Activated CD8-positive, alpha-beta T cell treated with anti-CD3 and anti-CD28 coated beads for 36 hours (primary cell): ENCODE data around the gene CCRL2. TPM values are rescaled to one million over a fixed set of nuclear protein-coding genes. Genes with fewer than 3 reads are reported as not detected.

Source experiments
- ATAC-seq: fragments of 200-7000 bp; cut with Tn5 transposase; one replicate; pipeline ENCODE4 v1.10.0; 2021; ENCODE audit warnings: mild to moderate bottlenecking, moderate library complexity
- CTCF ChIA-PET: fragments of 350-600 bp; sonication (Branson Sonifier 250); formaldehyde crosslinking; loops from one replicate; lab custom pipeline; 2021; ENCODE audit warnings: antibody characterized with exemption; lab: Charles Lee
- POLR2A ChIA-PET: fragments of 350-600 bp; sonication (Branson Sonifier 250); formaldehyde crosslinking; loops from one replicate; lab custom pipeline; 2021; ENCODE audit warnings: antibody characterized with exemption; lab: Charles Lee
- DNase-seq: peaks from one replicate; pipeline ENCODE4 v3.0.0-alpha.2; 2020
- H3K27ac Mint-ChIP-seq: one replicate; pipeline ENCODE4 v1.8.0; 2021; ENCODE audit warnings: mild to moderate bottlenecking, mixed read lengths
- H3K27me3 Mint-ChIP-seq: one replicate; pipeline ENCODE4 v1.8.0; 2021; ENCODE audit warnings: mixed read lengths
- H3K36me3 Mint-ChIP-seq: one replicate; pipeline ENCODE4 v1.8.0; 2021; ENCODE audit warnings: low read depth, mixed read lengths
- H3K4me1 Mint-ChIP-seq: one replicate; pipeline ENCODE4 v1.8.0; 2021; ENCODE audit warnings: low read depth, mixed read lengths
- H3K4me3 Mint-ChIP-seq: one replicate; pipeline ENCODE4 v1.8.0; 2021; ENCODE audit warnings: mild to moderate bottlenecking, moderate library complexity, mixed read lengths
- H3K9me3 Mint-ChIP-seq: one replicate; pipeline ENCODE4 v1.8.0; 2021; ENCODE audit warnings: mixed read lengths
- CTCF ChIP-seq: fragments of 200-600 bp; IDR thresholded peaks from one replicate; pipeline ENCODE4 v1.8.0; 2022; ENCODE audit warnings: antibody characterized with exemption, mild to moderate bottlenecking
- intact Hi-C: fragments of 100-400 bp; cut with micrococcal nuclease; formaldehyde crosslinking; loops from one replicate; pipeline ENCODE4 v1.10.0; 2022
- total RNA-seq, 2 experiments: library from RNA; stranded (reverse); gene quantifications; one replicate each; pipeline ENCODE4 v1.2.3, GENCODE V29; 2021

Gene CCRL2
- total RNA-seq, 2 experiments from 2014 or later: 2.8 TPM

- H3K27ac Mint-ChIP-seq: peak overlapping the region; percentile 89
Measured at GRCh38 chr3:46406443-46406787, 644 bp upstream of the CCRL2 start.

GRCh38 chr3:46407970-46408369, 911 bp downstream of the CCRL2 start:
- Mint-ChIP-seq H3K4me1 (peaks cover 36% of the 10 kb centered on the region), H3K27me3 (no peaks in the 10 kb centered on the region), H3K9me3 (no peaks in the 10 kb centered on the region), H3K36me3 (no peaks in the 10 kb centered on the region), H3K27ac (peak overlapping the region; percentile 39), H3K4me3 (peak overlapping the region; percentile 82)
- TF ChIP-seq CTCF: no peak
- no peak for DNase-seq
- ChIA-PET POLR2A (interaction anchor here (0.9 kb wide), 2 partner anchors 108 to 132 kb away, joined by 3 read pairs; no protein-coding TSS in a partner anchor), CTCF (interaction anchor here (0.8 to 2.5 kb wide), 10 partner anchors 9 to 330 kb away, joined by 3 to 9 read pairs (median 4); partner anchors contain the start of gene CCR5)
- intact Hi-C loops: no loop called here
- ATAC-seq: no peak

More at GRCh38 chr3:46406443-46406787, 644 bp upstream of the CCRL2 start:
- no peaks in the 10 kb centered on the region for H3K27me3 Mint-ChIP-seq
- no peaks in the 10 kb centered on the region for H3K9me3 Mint-ChIP-seq
- no peak for ATAC-seq
- TF ChIP-seq CTCF: no peak
- peak overlapping the region; percentile 82 for H3K4me3 Mint-ChIP-seq
- no peaks in the 10 kb centered on the region for H3K36me3 Mint-ChIP-seq
- ChIA-PET CTCF (interaction anchor here (1.0 to 2.5 kb wide), 4 partner anchors 11 to 36 kb away, joined by 3 to 6 read pairs (median 4); partner anchors contain the start of gene CCR5), POLR2A (interaction anchor here (1.2 to 1.7 kb wide), 5 partner anchors 11 to 191 kb away, joined by 3 to 7 read pairs (median 3); no protein-coding TSS in a partner anchor)
- intact Hi-C loops: no loop called here
- DNase-seq: no peak
- H3K4me1 Mint-ChIP-seq: peaks cover 36% of the 10 kb centered on the region

- Mint-ChIP-seq H3K36me3 (no peaks in the 10 kb centered on the region), H3K27ac (no peak overlapping the region), H3K4me1 (peaks cover 36% of the 10 kb centered on the region), H3K4me3 (no peak overlapping the region), H3K9me3 (no peaks in the 10 kb centered on the region), H3K27me3 (no peaks in the 10 kb centered on the region)
- ATAC-seq: no peak
- intact Hi-C loops: no loop called here
- ChIA-PET POLR2A (no interaction called here), CTCF (interaction anchor here (1.2 to 1.9 kb wide), 4 partner anchors 80 to 149 kb away, joined by 3 to 6 read pairs (median 4); no protein-coding TSS in a partner anchor)
- no peak for DNase-seq
- TF ChIP-seq CTCF: no peak
Measured at GRCh38 chr3:46408853-46409252, 1.8 kb downstream of the CCRL2 start.

- Mint-ChIP-seq H3K27ac (peak overlapping the region; percentile 26), H3K27me3 (no peaks in the 10 kb centered on the region), H3K4me1 (peaks cover 36% of the 10 kb centered on the region), H3K4me3 (no peak overlapping the region), H3K9me3 (no peaks in the 10 kb centered on the region), H3K36me3 (no peaks in the 10 kb centered on the region)
- intact Hi-C loops: no loop called here
- DNase-seq (peak; percentile 31), ATAC-seq (no peak)
- TF ChIP-seq CTCF: no peak
- CTCF ChIA-PET: interaction anchor here (1.0 to 1.9 kb wide), 5 partner anchors 78 to 149 kb away, joined by 3 to 6 read pairs (median 4); no protein-coding TSS in a partner anchor
- POLR2A ChIA-PET: no interaction called here
Measured at GRCh38 chr3:46409739-46410489, 2.9 kb downstream of the CCRL2 start.

- TF ChIP-seq CTCF: no peak
- intact Hi-C loops: no loop called here
- POLR2A ChIA-PET: no interaction called here
- H3K27ac Mint-ChIP-seq: no peak overlapping the region
- ATAC-seq (no peak), DNase-seq (no peak)
- no peaks in the 10 kb centered on the region for H3K9me3 Mint-ChIP-seq
- no peaks in the 10 kb centered on the region for H3K27me3 Mint-ChIP-seq
- CTCF ChIA-PET: interaction anchor here (1.0 to 1.9 kb wide), 2 partner anchors 78 to 148 kb away, joined by 3 to 6 read pairs; no protein-coding TSS in a partner anchor
- no peaks in the 10 kb centered on the region for H3K36me3 Mint-ChIP-seq
- no peak overlapping the region for H3K4me3 Mint-ChIP-seq
- peaks cover 37% of the 10 kb centered on the region for H3K4me1 Mint-ChIP-seq
Measured at GRCh38 chr3:46410669-46411068, 3.6 kb downstream of the CCRL2 start.
